ENCODE data around the gene SPOUT1.

The SPOUT1 gene

DNA sequence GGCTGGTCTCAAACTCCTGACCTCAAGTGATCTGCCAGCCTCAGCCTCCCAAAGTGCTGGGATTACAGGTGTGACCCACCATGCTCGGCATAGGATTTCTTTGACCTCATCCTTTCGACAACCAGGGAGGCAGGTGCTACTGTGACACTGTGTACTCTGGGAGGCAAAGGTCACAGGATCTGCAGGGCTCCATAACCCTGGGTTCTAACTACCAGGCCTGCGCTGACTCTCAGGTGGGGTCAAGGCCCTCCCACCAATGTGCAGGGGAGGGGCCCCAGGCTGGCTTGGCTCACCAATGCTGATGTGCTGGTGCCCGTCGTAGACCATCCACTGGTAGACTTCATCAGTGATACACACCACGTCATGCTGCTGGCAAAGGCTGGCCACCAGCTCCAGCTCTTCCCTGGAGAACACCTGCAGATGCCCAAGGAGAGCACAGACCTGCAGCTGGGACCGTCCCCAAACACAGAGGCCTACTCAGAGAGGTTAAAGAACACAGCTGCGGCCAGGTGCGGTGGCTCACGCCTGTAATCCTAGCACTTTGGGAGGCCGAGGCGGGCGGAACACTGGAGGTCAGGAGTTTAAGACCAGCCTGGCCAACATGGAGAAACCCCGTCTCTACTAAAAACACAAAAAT is 7.0 kb upstream of the SPOUT1 start:
- no peak for DNase-seq (ENCODE audit: low read depth)

- no peak for DNase-seq (ENCODE audit: low read depth)
Measured at GRCh38 chr9:128835246-128836210, 5.9 kb upstream of the SPOUT1 start.

GRCh38 chr9:128833696-128834095 is 4.1 kb upstream of the SPOUT1 start:
- no peak for DNase-seq (ENCODE audit: low read depth)

DNA sequence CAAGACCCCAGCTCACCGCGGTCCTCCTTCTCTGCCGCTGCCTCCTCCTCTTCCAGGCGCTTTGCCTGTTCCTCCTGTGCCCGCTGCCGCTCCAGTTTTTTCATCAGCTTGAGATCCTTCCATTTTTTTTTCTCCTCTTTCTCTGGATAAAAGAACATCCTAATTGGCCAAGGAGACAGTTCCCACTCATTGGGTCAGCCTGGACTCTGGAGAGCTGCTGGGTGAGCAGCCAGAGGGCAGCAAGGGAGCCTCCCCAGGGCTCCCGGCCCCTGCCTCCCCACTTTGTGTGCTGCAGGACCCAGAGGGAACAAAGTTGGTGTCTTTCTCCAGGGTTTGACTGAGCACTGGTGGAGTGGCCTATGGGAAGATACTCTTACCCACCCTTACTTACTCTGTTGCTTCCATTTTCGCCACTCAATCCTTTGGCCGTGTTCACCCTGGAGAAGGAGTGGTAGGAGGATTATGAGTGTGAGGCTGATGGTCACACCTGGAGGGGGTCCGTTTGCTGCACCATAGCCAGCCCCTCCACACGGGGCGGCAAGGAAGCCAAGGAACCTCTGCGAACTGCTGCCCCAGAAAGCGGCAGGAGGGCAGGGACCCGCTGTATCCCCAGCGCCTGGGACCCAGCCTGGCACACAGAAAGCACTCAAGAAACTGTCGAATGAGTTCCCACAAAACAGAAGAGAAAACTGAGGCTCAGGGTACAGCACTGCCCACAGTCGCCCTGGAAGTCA is 708 bp downstream of the SPOUT1 start:
- peak; percentile 7 for DNase-seq (ENCODE audit: low read depth)

- DNase-seq (ENCODE audit: low read depth): no peak
Measured at GRCh38 chr9:128828267-128828666, 1.3 kb downstream of the SPOUT1 start.

DNA sequence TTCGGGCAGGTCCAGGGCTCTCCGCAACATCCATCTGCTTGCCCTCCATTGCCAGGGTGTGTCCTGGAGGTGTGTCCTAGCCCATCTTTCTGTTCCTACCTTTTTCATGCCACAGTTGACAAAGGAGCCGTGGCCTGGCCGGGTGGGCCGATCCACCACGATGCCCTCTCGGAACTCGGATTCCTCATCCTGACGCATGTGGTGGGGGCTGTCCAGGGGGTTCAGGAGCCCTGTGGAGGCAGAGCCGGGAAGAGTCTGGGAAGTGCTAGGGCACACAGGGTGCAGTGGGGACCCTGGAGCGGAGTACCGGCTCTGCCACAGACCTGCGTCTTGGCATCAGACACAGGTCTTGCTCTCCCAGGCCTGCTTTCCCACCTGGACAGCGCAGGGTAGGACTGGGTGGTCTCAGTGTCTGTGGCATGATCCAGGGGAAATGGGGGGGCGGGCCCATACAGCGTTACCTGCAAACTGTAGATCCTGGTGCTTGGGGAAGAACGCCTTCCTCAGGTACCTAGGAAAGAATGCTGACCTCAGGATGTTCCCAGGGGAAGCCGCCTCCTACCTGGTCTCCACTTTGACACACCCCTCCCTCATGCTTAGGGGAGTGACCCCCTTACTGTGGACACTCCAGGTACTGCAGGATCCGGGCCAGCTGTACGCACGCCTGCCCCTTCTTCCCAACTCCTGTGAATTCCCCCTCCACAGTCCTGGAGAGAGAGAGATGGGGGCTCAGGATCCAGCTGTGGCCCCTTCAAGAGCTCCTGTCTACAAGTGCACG is 3.5 kb downstream of the SPOUT1 start:
- DNase-seq (ENCODE audit: low read depth): no peak

DNA sequence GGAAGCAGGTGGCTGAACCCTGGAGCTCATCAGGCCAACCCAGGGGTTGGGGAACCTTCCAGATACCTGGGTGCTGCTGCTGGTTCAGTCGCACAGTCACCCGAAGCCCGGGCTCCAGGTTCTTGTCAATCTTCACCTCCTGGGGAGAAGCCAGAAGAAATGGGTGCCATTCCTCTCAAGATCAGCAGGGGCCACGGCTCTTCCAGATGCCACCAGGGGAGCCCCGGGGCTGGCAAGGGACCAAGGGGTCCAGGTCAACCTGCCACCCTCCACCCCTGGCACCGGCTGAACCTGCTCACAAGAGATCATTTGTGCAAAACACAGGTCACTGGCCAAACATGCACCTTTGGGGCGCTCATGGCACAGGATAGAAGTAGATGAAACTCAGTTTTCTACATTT is 4.7 kb downstream of the SPOUT1 start:
- DNase-seq (ENCODE audit: low read depth): no peak

- DNase-seq (ENCODE audit: low read depth): no peak
Measured at GRCh38 chr9:128823903-128824406, 5.6 kb downstream of the SPOUT1 start.

- DNase-seq (ENCODE audit: low read depth): no peak
Measured at GRCh38 chr9:128823362-128823902, 6.2 kb downstream of the SPOUT1 start.

GRCh38 chr9:128822407-128823042 is 7.1 kb downstream of the SPOUT1 start:
- DNase-seq (ENCODE audit: low read depth): no peak

- DNase-seq (ENCODE audit: low read depth): no peak
Measured at GRCh38 chr9:128821584-128822406, 7.8 kb downstream of the SPOUT1 start.

DNA sequence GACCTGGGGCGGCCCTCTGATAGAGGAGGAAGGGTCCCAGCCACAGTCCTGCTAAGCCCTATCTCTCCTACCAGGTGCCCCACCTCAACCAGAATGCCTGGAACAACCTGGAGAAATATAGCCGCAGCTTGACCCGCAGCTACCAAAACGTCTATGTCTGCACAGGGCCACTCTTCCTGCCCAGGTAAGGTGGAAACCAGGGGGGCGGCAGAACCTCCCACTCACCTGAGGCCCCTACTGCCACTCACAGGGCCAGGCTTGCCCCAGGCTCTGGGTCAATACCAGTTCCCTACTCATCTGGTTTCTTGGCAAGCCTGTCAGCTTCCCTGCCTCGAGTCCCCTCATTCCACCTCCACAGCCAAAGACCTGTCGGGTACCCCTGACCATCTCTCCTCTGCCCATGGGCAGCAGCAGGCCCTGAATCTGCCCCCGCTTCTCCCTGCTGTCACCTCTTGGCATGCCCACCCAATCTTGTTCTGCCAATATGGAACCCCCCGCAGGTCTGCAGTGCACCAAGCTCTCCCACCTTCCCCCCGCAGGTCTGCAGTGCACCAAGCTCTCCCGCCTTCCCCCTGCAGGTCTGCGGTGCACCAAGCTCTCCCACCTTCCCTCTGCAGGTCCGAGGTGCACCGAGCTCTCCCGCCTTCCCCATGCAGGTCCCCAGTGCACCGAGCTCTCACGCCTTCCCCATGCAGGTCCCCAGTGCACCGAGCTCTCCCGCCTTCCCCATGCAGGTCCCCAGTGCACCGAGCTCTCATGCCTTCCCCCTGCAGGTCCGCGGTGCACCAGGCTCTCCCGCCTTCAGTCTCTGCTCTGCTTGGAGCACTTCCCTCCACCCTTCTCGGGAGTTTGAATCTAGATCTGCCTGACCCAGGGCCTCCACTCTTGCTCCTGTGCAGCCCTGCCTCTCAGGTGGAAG is 8.7 kb downstream of the SPOUT1 start:
- DNase-seq (ENCODE audit: low read depth): no peak

DNA sequence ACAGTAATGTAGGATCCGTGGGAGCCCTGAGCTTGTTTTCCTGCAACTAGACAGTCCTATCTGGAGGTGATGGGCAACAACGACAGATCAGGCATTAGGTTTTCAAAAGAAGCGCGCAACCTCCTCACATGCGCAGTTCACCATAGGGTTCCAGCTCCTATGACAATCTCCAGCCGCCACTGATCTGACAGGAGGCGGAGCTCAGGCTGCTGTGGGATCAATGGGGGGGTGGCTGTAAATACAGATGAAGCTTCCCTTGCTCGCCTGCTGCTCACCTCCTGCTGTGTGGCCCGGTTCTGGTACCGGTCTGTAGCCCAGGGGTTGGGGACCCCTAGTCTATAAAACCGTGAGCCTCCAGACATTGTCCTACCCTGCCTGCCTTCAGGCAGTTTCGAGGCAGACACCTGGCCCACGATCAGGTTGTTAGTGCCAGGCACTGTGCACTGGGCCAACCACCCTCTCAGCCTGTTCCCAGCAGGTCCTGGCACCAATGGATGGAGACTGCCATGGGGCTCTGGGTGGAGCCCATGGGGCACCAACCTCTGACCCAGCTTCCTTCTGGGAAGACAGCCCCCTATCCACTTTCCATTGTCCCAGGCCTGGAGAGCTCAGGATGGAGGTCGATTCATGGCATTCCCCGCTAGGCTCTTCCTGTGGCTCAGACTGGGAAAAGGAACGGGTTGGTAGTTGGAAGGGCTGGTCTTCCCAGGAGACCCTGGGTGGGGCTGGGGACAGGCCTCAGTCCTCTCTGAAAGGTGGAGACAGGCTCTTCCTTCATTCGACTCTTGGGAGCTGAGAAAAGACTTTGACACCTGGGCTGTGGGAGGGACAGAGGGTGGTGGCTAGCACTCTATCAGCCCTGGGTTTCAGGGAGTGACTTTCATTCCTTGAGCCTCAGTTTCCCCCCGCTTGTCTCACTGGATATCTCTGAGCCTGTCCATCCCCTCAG is 9.6 kb downstream of the SPOUT1 start:
- no peak for DNase-seq (ENCODE audit: low read depth)

DNA sequence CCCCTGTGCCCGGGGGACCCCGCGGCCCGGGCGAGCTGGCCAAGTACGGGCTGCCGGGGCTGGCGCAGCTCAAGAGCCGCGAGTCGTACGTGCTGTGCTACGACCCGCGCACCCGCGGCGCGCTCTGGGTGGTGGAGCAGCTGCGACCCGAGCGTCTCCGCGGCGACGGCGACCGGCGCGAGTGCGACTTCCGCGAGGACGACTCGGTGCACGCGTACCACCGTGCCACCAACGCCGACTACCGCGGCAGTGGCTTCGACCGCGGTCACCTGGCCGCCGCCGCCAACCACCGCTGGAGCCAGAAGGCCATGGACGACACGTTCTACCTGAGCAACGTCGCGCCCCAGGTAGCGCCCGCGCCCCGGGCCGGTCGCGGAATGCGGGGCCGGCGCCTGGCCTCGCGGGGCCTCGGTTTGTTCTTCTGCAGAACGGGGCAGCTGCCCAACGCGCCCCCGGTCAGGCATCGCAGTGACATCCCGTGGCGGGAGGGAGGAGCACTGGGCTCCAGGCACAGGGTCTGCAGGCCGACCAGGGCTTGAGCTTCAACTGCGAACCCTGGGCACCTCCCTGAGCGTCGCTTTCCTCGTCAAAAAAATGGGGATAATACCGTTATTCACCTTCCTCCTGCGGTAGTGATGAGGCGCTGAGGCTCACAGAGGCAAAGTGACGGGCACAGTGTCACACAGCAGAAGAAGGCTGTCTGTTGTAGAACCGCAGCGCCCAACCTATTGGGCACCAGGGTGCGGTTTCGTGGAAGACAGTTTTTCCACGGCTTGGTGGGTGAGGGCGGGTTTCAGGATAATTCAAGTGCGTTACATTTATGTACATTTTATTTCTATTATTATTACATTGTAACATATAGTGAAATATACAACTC is 10.5 kb downstream of the SPOUT1 start:
- DNase-seq (ENCODE audit: low read depth): peak; percentile 38

DNA sequence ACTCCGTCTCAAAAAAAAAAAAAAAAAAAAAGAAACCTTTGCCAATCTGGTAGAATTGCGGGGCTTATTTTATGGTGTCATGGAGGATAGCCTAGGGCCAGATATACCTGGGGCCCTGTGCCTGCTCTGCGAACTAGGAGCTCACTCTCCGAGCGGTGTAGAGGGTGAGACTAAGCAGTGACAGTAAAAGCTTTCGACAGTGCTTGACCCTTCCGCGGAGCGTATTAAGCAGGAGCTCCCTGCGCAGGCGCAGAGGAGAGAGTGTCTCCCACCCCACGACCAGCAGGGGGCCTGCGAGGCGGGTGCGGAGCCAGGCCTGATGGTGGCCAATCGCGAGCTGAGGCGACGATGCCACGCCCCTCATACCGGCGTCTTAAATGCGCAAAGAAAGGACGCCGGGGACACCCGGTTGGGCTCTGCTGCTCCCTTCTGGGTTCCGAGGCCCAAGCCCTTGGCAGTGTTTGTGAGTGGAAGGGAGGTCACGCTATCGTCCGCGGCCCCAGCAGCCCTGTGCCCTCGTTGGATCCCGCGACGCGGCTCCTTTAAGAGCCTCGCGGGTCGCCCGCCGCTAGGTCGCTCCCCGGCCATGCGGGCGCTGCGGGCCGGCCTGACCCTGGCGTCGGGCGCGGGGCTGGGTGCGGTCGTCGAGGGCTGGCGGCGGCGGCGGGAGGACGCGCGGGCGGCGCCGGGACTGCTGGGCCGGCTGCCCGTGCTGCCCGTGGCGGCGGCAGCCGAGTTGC is 11.3 kb downstream of the SPOUT1 start, which contains the start of gene ENDOG:
ENDOG (plus strand) TSS at position 402 of the 740 bp plus-strand sequence; CDS start at position 587, 185 bp downstream.
- DNase-seq (ENCODE audit: low read depth): peak; percentile 97

- no peak for DNase-seq (ENCODE audit: low read depth)
Measured at GRCh38 chr9:128810873-128811272, 18.7 kb downstream of the SPOUT1 start.
